ENCODE results near the gene PDIA5. TPM values are rescaled to one million over a fixed set of nuclear protein-coding genes. Genes with fewer than 3 reads are reported as not detected.
"Not testable (repeated sequence)": the region's sequence is repeated elsewhere in the genome, so short reads cannot be mapped to it uniquely, and the experiment has no call there.

PDIA5 gene
- total and polyA plus RNA-seq, 4 donors: 9.5 to 16.9 (median 13.5) TPM

DNA sequence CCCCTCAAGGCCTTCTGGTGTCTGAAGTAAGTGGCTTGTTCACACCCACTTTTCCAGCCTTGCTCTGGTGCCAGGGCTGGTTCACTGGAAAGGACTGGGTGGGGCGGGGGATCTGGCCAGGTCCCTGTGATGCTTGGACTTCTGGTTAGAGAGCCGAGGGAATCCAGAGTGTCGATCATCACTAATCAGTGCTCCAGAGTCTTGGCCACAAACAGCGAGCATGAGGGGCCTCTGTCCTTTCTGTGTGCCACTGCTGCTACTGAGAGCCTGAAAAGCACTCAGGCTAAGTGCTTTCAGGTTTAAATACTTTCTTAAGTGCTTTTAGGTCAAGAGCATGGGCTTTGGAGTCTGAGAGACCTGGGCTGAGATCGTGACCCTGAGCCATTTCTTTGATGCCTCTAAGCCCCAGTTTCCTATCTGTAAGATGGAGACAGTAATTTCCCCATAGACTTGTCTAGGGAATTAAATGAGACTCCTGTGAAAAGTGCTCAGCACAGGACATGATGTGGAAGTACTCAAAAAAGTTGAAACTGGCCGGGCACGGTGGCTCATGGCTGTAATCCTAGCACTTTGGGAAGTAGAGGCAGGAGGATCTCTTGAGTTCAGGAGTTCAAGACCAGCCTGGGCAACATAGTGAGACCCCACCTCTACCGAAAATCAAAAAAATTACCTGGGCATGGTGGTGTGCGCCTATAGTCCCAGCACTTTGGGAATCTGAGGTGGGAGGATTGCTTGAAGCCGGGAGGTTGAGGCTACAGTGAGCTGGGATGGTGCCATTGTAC lies 81.1 kb downstream of the PDIA5 start:
- no peak overlapping the region for H3K27ac ChIP-seq (ENCODE audit: low read depth, low read length)
- no peaks in the 10 kb centered on the region for H3K9me3 ChIP-seq (ENCODE audit: control insufficient read depth, insufficient read depth, low read length)
- 97% methylated on average over 8 of the region's 10 CpGs for WGBS (ENCODE audit: insufficient coverage)
- H3K27me3 ChIP-seq (ENCODE audit: control insufficient read depth, insufficient read depth, low read length): no peaks in the 10 kb centered on the region
- peaks cover 15% of the 10 kb centered on the region for H3K4me1 ChIP-seq (ENCODE audit: control insufficient read depth, insufficient read depth, low read length)
- no peak for DNase-seq (ENCODE audit: low read depth in 4 of 6, low spot score in 6 of 6)
- H3K36me3 ChIP-seq (ENCODE audit: control insufficient read depth, insufficient read depth, low read length): peaks cover 32% of the 10 kb centered on the region
- no peak overlapping the region for H3K4me3 ChIP-seq (ENCODE audit: low read depth, low read length)

GRCh38 chr3:123148772-123149171 lies 81.9 kb downstream of the PDIA5 start:
- H3K4me1 ChIP-seq (ENCODE audit: control insufficient read depth, insufficient read depth, low read length): peaks cover 21% of the 10 kb centered on the region
- no peak for DNase-seq (ENCODE audit: low read depth in 4 of 6, low spot score in 6 of 6)
- WGBS (ENCODE audit: insufficient coverage): 94% methylated on average over 8 of the region's 8 CpGs
- peaks cover 30% of the 10 kb centered on the region for H3K36me3 ChIP-seq (ENCODE audit: control insufficient read depth, insufficient read depth, low read length)
- H3K27ac ChIP-seq (ENCODE audit: low read depth, low read length): no peak overlapping the region
- H3K27me3 ChIP-seq (ENCODE audit: control insufficient read depth, insufficient read depth, low read length): no peaks in the 10 kb centered on the region
- H3K4me3 ChIP-seq (ENCODE audit: low read depth, low read length): no peak overlapping the region
- H3K9me3 ChIP-seq (ENCODE audit: control insufficient read depth, insufficient read depth, low read length): no peaks in the 10 kb centered on the region

DNA sequence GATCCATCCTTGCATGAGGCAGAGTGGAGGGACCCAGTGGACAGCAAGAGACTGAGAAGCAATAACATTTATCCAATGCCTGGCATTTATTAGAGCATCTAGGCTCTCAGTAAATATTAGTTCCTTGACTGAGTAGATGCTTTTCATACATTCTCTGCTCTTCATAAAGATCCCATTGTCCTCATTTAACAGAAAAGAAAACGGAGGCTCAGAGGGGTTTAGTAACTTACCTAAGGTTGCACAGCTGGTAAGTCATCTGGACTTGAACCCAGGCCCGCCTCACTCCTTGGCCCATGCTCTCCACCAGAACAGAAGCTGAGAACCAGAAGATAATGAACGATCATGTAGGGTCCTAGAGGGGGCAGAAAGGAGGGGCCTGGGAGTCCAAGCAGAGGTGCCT lies 82.7 kb downstream of the PDIA5 start:
- Histone ChIP-seq H3K9me3 (ENCODE audit: control insufficient read depth, insufficient read depth, low read length) (no peaks in the 10 kb centered on the region), H3K4me1 (ENCODE audit: control insufficient read depth, insufficient read depth, low read length) (peaks cover 23% of the 10 kb centered on the region), H3K27ac (ENCODE audit: low read depth, low read length) (no peak overlapping the region), H3K27me3 (ENCODE audit: control insufficient read depth, insufficient read depth, low read length) (no peaks in the 10 kb centered on the region), H3K36me3 (ENCODE audit: control insufficient read depth, insufficient read depth, low read length) (peaks cover 30% of the 10 kb centered on the region), H3K4me3 (ENCODE audit: low read depth, low read length) (no peak overlapping the region)
- WGBS (ENCODE audit: insufficient coverage): 73% methylated on average over 1 of the region's 3 CpGs
- DNase-seq (ENCODE audit: low read depth in 4 of 6, low spot score in 6 of 6): no peak

GRCh38 chr3:123150449-123151215 lies 83.8 kb downstream of the PDIA5 start:
- H3K36me3 ChIP-seq (ENCODE audit: control insufficient read depth, insufficient read depth, low read length): peaks cover 27% of the 10 kb centered on the region
- peak in 1 of 6 donors; percentile 84 for DNase-seq (ENCODE audit: low read depth in 4 of 6, low spot score in 6 of 6)
- peaks cover 32% of the 10 kb centered on the region for H3K4me1 ChIP-seq (ENCODE audit: control insufficient read depth, insufficient read depth, low read length)
- H3K9me3 ChIP-seq (ENCODE audit: control insufficient read depth, insufficient read depth, low read length): no peaks in the 10 kb centered on the region
- WGBS (ENCODE audit: insufficient coverage): 71% methylated on average over 10 of the region's 15 CpGs
- no peak overlapping the region for H3K27ac ChIP-seq (ENCODE audit: low read depth, low read length)
- no peak overlapping the region for H3K4me3 ChIP-seq (ENCODE audit: low read depth, low read length)
- no peaks in the 10 kb centered on the region for H3K27me3 ChIP-seq (ENCODE audit: control insufficient read depth, insufficient read depth, low read length)

DNA sequence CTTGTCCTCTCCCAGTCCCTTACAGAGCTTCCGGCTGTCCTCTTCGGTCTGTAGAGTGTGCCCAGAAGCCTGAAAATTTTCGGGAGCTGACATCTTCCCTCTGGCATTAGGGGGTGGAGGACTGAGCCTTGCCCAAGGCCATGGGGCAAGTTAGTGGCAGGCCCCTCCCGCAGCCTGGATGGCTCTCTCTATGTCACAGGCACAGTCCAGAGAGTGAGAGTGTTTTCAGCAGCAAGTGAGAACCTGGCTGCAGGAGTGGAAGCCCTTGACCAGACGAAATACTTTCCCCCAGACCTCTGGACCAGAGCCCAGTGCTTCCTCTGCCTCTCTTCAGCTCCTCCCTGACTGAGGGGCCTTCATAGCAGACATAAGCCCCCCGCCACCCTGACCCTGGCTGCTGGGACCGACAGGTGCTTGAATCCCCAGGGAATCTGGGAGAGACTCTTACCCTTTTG lies 84.5 kb downstream of the PDIA5 start:
- peaks cover 27% of the 10 kb centered on the region for H3K36me3 ChIP-seq (ENCODE audit: control insufficient read depth, insufficient read depth, low read length)
- no peaks in the 10 kb centered on the region for H3K9me3 ChIP-seq (ENCODE audit: control insufficient read depth, insufficient read depth, low read length)
- H3K27me3 ChIP-seq (ENCODE audit: control insufficient read depth, insufficient read depth, low read length): no peaks in the 10 kb centered on the region
- DNase-seq (ENCODE audit: low read depth in 4 of 6, low spot score in 6 of 6): no peak
- peaks cover 39% of the 10 kb centered on the region for H3K4me1 ChIP-seq (ENCODE audit: control insufficient read depth, insufficient read depth, low read length)
- WGBS (ENCODE audit: insufficient coverage): 73% methylated on average over 5 of the region's 7 CpGs
- no peak overlapping the region for H3K4me3 ChIP-seq (ENCODE audit: low read depth, low read length)
- no peak overlapping the region for H3K27ac ChIP-seq (ENCODE audit: low read depth, low read length)

DNA sequence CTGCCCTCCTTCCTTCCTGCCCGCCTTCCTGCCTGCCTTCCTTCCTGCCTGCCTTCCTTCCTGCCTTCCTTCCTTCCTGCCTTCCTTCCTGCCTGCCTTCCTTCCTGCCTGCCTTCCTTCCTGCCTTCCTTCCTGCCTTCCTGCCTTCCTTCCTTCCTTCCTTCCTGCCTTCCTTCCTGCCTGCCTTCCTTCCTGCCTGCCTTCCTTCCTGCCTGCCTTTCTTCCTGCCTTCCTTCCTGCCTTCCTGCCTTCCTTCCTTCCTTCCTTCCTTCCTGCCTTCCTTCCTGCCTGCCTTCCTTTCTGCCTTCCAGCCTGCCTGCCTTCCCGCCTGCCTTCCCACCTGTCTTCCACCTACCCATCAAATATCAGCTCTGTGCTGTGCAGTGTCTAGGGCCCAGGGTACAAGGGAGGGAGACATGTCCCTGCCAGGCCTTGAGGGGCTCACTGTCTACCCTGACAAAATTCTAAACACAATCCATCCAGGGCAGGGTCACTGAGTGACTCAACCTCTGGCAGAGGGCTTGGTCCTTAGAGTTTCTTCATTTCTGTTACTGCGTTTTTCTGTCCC lies 85.1 kb downstream of the PDIA5 start:
- not testable (repeated sequence) for H3K27ac ChIP-seq (ENCODE audit: low read depth, low read length); H3K9me3 ChIP-seq (ENCODE audit: control insufficient read depth, insufficient read depth, low read length); H3K4me3 ChIP-seq (ENCODE audit: low read depth, low read length); H3K27me3 ChIP-seq (ENCODE audit: control insufficient read depth, insufficient read depth, low read length); DNase-seq (ENCODE audit: low read depth in 4 of 6, low spot score in 6 of 6)
- Histone ChIP-seq H3K4me1 (ENCODE audit: control insufficient read depth, insufficient read depth, low read length) (peaks cover 41% of the 10 kb centered on the region), H3K36me3 (ENCODE audit: control insufficient read depth, insufficient read depth, low read length) (peaks cover 32% of the 10 kb centered on the region)
- 68% methylated on average over 2 of the region's 3 CpGs for WGBS (ENCODE audit: insufficient coverage)

GRCh38 chr3:123152687-123153086 lies 85.9 kb downstream of the PDIA5 start:
- H3K4me1 ChIP-seq (ENCODE audit: control insufficient read depth, insufficient read depth, low read length): peaks cover 44% of the 10 kb centered on the region
- no peak overlapping the region for H3K4me3 ChIP-seq (ENCODE audit: low read depth, low read length)
- no peaks in the 10 kb centered on the region for H3K27me3 ChIP-seq (ENCODE audit: control insufficient read depth, insufficient read depth, low read length)
- H3K9me3 ChIP-seq (ENCODE audit: control insufficient read depth, insufficient read depth, low read length): no peaks in the 10 kb centered on the region
- DNase-seq (ENCODE audit: low read depth in 4 of 6, low spot score in 6 of 6): peak in 2 of 6 donors; percentile 34 to 39
- H3K36me3 ChIP-seq (ENCODE audit: control insufficient read depth, insufficient read depth, low read length): peaks cover 32% of the 10 kb centered on the region
- 56% methylated on average over 3 of the region's 3 CpGs for WGBS (ENCODE audit: insufficient coverage)
- no peak overlapping the region for H3K27ac ChIP-seq (ENCODE audit: low read depth, low read length)

GRCh38 chr3:123153125-123154019 lies 86.5 kb downstream of the PDIA5 start:
- H3K27me3 ChIP-seq (ENCODE audit: control insufficient read depth, insufficient read depth, low read length): no peaks in the 10 kb centered on the region
- 29% methylated on average over 5 of the region's 6 CpGs for WGBS (ENCODE audit: insufficient coverage)
- DNase-seq (ENCODE audit: low read depth in 4 of 6, low spot score in 6 of 6): peak in 2 of 6 donors; percentile 28 to 51
- H3K36me3 ChIP-seq (ENCODE audit: control insufficient read depth, insufficient read depth, low read length): peaks cover 32% of the 10 kb centered on the region
- peaks cover 45% of the 10 kb centered on the region for H3K4me1 ChIP-seq (ENCODE audit: control insufficient read depth, insufficient read depth, low read length)
- no peak overlapping the region for H3K4me3 ChIP-seq (ENCODE audit: low read depth, low read length)
- no peaks in the 10 kb centered on the region for H3K9me3 ChIP-seq (ENCODE audit: control insufficient read depth, insufficient read depth, low read length)
- no peak overlapping the region for H3K27ac ChIP-seq (ENCODE audit: low read depth, low read length)

Data from spinal cord (tissue), 10 donors.